ENCODE results near the gene SMKR1.
"Not testable (repeated sequence)": the region's sequence is repeated elsewhere in the genome, so short reads cannot be mapped to it uniquely, and the experiment has no call there.

The SMKR1 gene

DNA sequence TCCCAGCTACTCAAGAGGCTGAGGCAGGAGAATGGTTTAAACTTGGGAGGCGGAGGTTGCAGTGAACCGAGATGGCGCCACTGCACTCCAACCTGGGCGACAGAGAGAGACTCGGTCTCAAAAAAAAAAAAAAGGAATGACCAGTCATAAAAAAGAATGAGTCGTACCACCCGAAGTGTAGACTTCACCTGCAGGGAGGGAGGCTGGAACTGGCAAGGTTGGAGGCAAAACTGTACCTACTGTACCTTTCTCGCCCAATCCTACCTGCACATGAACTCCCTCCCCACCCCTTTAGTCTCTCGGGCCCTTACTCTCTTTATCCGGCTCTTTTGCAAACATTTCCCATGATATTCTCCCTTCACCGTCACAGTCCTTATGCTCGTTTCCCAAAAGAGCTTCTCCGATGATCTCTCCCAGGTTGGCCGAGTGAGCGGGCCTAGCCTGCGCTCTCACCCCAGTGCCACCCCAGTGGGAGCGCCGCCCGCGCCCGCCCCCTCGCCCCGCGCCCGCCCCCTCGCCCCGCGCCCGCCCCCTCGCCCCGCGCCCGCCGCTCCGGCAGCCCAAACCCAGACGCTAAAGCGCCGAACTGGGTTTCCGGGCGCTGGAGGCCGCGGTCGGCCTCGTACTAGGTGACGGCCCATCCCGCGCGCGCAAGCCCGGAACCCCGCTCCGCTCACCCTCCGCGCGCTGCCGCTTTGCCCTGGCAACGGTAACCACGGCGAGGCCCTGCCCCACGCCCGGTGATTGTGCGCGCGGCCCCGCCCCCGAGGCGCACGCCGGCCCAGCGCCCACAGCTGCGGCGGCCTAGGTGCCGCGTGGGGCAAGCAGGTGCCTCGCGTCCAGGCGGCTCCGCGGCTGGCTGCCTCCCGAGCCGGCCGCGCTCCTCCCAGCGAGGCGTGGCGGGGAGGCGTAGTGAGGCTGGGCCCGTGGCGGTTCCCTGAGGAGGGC lies at the start of gene SMKR1:
SMKR1 (plus strand) TSS at position 772 of the 948 bp plus-strand sequence. CDS start 294 bp downstream, outside the sequence.
- DNase-seq (ENCODE audit: low spot score): peak; percentile 10

DNA sequence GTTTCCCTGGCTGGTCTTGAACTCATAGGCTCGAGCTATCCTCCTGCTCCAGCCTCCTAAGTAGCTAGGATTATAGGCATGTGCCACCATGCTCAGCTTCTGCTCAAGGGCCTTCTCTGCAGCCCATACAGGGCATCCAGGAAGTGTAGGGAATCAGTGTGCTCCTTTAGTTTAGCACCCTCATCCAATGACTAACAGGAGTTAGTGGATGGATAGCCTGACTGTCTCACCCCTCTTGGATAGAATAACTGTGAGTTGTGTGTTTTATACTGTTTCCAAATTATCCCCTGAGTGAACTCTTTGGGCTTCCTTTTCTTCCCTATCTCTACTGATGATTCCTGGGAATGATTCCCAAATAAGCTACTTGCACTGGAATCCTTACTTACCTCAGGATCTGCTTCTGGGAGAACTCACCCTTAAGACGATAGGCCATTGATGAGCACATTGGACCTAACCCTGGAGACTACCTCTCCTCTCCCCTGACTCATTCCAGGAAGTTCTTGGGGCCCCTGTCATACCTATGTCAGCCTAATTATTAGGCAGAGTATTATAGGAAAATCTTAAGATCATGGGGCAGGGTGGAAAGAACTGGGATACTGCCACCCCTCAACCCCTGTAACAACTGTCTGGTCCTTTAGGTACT lies 49.6 kb upstream of the SMKR1 start:
- DNase-seq (ENCODE audit: low spot score): no peak

- no peak for DNase-seq (ENCODE audit: low spot score)
Measured at GRCh38 chr7:129453510-129454248, 48.7 kb upstream of the SMKR1 start.

DNA sequence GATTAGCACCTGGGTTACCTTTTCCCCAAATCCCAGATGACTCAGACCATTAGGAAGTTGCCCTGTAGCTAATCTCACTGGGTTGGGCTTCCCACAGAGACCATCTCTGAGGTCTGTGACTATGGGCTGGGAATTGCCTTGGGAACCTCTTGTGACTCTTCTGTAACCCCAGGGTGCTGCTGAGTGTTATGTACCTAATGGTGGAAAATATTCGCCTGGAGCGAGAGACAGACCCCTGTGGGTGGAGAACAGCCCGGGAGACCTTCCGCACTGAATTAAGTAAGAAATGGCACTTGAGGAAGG lies 48.1 kb upstream of the SMKR1 start:
- DNase-seq (ENCODE audit: low spot score): no peak

- no peak for DNase-seq (ENCODE audit: low spot score)
Measured at GRCh38 chr7:129456421-129456820, 45.9 kb upstream of the SMKR1 start.

DNA sequence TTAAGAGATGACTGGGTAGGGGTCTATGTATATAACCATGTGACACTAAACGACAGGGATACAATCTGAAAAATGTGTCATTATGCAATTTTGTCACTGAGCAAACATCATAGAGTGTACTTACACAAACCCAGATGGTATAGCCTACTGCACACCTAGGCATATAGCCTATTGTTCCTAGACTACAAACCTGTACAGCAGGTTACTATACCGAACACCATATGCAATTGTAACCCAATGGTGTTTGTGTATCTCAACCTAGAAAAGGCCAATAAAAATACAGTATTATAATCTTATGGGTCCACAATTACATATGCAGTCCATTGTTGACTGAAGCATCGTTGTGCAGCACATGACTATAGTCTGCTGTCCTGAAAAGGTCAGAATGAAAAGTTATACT lies 45.2 kb upstream of the SMKR1 start:
- no peak for DNase-seq (ENCODE audit: low spot score)

DNA sequence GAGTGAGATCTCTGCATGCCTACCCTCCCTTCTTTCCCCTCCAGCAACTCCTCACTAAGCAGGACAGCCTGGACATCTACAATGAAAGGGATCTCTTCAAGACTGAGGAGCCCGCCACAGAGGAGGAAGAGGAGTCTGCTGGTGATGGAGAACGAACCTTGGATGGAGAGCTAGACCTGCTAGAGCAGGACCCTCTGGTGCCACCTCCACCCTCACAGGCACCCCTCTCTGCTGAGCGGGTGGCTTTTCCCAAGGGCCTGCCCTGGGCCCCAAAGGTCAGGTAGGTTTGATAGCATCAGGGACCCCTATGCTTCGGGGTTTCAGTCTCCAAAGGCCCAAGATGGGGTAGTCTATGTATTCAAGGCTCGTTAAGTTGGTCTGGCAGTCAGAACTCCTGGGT lies 44.2 kb upstream of the SMKR1 start:
- no peak for DNase-seq (ENCODE audit: low spot score)

DNA sequence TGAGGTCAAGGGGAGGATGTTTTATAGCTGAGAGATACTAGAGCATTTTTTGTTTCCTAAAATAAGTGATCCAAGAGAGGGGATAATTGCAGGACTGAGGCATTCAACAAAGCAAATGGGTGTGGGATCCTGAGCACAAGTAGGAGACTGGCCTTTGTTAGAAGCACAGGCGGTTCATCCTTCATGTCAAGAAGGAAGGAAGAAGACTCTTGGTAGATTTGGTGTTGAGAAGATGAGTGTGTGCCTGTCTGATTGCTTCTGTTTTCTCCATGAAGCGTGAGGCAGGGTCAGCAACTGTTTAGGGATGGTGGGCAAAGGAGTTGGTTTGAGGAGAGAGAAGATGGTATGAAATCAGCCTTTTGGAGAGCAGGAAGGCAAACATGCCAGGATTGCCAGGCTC lies 40.5 kb upstream of the SMKR1 start:
- DNase-seq (ENCODE audit: low spot score): no peak

GRCh38 chr7:129462420-129462819 lies 39.9 kb upstream of the SMKR1 start:
- no peak for DNase-seq (ENCODE audit: low spot score)

GRCh38 chr7:129464194-129464593 lies 38.1 kb upstream of the SMKR1 start:
- DNase-seq (ENCODE audit: low spot score): no peak

DNA sequence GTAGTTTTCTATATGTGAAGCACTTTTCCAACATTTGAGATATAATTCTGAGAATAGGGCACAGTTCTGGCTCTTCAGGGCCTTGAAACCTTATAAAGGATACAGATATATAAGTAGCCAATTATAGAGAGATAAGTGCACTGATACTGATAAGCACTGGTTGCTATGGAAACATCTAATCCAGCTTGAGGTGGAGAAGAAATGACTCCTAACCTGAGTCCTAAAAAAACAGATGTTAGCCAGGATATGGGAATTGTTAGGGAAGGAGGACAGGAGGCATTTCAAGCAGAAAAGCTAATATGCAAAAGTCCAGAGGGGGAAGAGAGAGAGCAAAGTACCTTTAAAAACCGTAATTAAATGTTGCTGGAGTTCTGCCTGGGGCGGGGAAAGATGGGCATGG lies 37.3 kb upstream of the SMKR1 start:
- no peak for DNase-seq (ENCODE audit: low spot score)

- no peak for DNase-seq (ENCODE audit: low spot score)
Measured at GRCh38 chr7:129466796-129467195, 35.5 kb upstream of the SMKR1 start.

DNA sequence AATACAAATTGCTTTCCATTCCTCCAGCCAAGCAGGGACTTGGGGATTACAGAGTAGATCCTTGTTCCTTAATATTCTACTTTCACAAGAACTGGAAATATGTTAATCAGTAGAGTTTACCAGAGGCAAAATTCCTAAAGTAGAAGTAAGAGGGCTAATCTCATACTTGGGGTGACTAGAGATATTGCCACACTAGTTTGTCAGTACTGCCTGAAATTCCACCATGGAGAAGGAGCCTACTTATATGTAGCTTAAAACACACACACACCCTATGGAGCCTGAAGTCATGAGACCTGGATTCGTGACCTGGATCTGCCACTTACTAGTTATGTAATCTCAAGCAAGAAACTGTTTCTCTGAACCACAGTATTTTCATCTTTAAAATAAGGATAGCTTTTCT lies 34.2 kb upstream of the SMKR1 start:
- no peak for DNase-seq (ENCODE audit: low spot score)

DNA sequence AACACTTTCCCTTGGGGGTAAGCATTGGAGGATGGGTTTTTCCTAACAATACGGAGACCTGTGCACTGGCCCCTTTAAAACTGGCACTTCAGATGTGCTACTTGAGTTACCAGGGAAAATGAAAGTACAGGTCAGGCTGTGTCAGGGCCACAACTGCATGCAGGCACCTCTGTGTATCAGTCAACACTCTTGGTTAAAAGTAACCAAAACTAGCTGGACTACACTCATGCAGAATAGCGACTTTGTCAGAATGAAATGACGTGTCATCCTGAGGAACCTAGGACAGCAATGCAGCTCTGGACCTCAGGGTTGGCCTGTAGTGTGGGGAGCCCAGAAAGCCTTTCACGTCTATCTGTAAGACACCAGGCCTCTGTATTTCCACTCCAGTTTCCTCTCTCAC lies 33.8 kb upstream of the SMKR1 start:
- DNase-seq (ENCODE audit: low spot score): no peak

- no peak for DNase-seq (ENCODE audit: low spot score)
Measured at GRCh38 chr7:129469930-129470329, 32.4 kb upstream of the SMKR1 start.

- DNase-seq (ENCODE audit: low spot score): no peak
Measured at GRCh38 chr7:129470411-129470810, 31.9 kb upstream of the SMKR1 start.

GRCh38 chr7:129471402-129471827 lies 30.9 kb upstream of the SMKR1 start:
- DNase-seq (ENCODE audit: low spot score): no peak

DNA sequence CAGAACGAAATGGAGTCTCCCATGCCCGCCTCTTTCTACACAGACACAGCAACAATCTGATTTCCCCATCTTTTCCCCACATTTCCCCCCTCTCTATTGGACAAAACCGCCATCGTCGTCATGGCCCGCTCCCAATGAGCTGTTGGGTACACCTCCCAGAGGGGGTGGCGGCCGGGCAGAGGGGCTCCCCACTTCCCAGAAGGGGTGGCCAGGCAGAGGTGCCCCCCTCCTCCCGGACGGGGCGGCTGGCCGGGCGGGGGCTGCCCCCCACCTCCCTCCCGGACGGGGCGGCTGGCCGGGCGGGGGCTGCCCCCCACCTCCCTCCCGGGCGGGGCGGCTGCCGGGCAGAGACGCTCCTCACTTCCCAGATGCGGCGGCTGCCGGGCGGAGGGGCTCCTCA lies 26.4 kb upstream of the SMKR1 start:
- not testable (repeated sequence) for DNase-seq (ENCODE audit: low spot score)

DNA sequence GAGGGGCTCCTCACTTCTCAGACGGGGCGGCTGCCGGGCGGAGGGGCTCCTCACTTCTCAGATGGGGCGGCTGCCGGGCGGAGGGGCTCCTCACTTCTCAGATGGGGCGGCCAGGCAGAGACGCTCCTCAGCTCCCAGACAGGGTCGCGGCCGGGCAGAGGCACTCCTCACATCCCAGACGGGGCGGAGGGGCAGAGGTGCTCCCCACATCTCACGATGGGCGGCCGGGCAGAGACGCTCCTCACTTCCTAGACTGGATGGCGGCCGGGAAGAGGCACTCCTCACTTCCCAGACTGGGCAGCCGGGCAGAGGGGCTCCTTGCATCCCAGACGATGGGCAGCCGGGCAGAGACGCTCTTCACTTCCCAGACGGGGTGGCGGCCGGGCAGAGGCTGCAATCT lies 25.9 kb upstream of the SMKR1 start:
- not testable (repeated sequence) for DNase-seq (ENCODE audit: low spot score)

- DNase-seq (ENCODE audit: low spot score): no peak
Measured at GRCh38 chr7:129479831-129480230, 22.5 kb upstream of the SMKR1 start.

GRCh38 chr7:129480674-129481363 lies 21.5 kb upstream of the SMKR1 start:
- DNase-seq (ENCODE audit: low spot score): no peak

- not testable (repeated sequence) for DNase-seq (ENCODE audit: low spot score)
Measured at GRCh38 chr7:129481376-129481775, 21.0 kb upstream of the SMKR1 start.
